H9 (cell line): ENCODE measurements around the gene KCNMB1. TPM values are rescaled to one million over a fixed set of nuclear protein-coding genes. Genes with fewer than 3 reads are reported as not detected.

ENCODE experiments used
- DNase-seq: peaks from one replicate; pipeline ENCODE4 v3.0.0-alpha.2; 2017
- H2AFZ ChIP-seq: one replicate; pipeline ENCODE4 v1.6.1; 2013; ENCODE audit warnings: mild to moderate bottlenecking, low read length, control low read depth, moderate library complexity
- H2AK5ac ChIP-seq: 2 replicates; pipeline ENCODE4 v1.6.1; 2013; ENCODE audit warnings: low read length, control low read depth, mixed read lengths; ENCODE audit not compliant: insufficient read length
- H2BK120ac ChIP-seq: one replicate; pipeline ENCODE4 v1.6.1; 2013; ENCODE audit warnings: low read depth, mild to moderate bottlenecking, low read length, control low read depth, inconsistent platforms; ENCODE audit not compliant: poor library complexity, severe bottlenecking
- H2BK12ac ChIP-seq: 2 replicates; pipeline ENCODE4 v1.6.1; 2013; ENCODE audit warnings: low read length, control low read depth, mixed read lengths, low read depth; ENCODE audit not compliant: insufficient read length
- H2BK15ac ChIP-seq: 2 replicates; pipeline ENCODE4 v1.6.1; 2013; ENCODE audit warnings: low read depth, low read length, control low read depth
- H2BK20ac ChIP-seq: one replicate; pipeline ENCODE4 v1.6.1; 2013; ENCODE audit warnings: low read depth, mild to moderate bottlenecking, low read length, control low read depth, inconsistent platforms; ENCODE audit not compliant: poor library complexity, severe bottlenecking
- H2BK5ac ChIP-seq: 2 replicates; pipeline ENCODE4 v1.6.1; 2013; ENCODE audit warnings: low read length, control low read depth, mixed read lengths; ENCODE audit not compliant: insufficient read length
- H3K14ac ChIP-seq: 2 replicates; pipeline ENCODE4 v1.6.1; 2013; ENCODE audit warnings: low read length, control low read depth; ENCODE audit not compliant: insufficient read depth
- H3K18ac ChIP-seq: 2 replicates; pipeline ENCODE4 v1.6.1; 2013; ENCODE audit warnings: low read depth, mild to moderate bottlenecking, mixed read lengths, low read length, control low read depth; ENCODE audit not compliant: insufficient read length
- H3K23ac ChIP-seq: 2 replicates; pipeline ENCODE4 v1.6.1; 2013; ENCODE audit warnings: low read length, control low read depth, mixed read lengths, low read depth; ENCODE audit not compliant: insufficient read length
- H3K23me2 ChIP-seq: 2 replicates; pipeline ENCODE4 v1.6.1; 2013; ENCODE audit warnings: low read depth, mild to moderate bottlenecking, mixed read lengths, low read length, control low read depth; ENCODE audit not compliant: insufficient read length, poor library complexity, severe bottlenecking
- H3K27ac ChIP-seq: 2 replicates; pipeline ENCODE4 v1.5.1; 2013; ENCODE audit warnings: low read length, control low read depth, mixed read lengths, low read depth; ENCODE audit not compliant: insufficient read length
- H3K27me3 ChIP-seq: 2 replicates; pipeline ENCODE4 v1.6.1; 2013; ENCODE audit warnings: low read length, control low read depth, inconsistent platforms; ENCODE audit not compliant: insufficient read depth
- H3K4ac ChIP-seq: 2 replicates; pipeline ENCODE4 v1.6.1; 2013; ENCODE audit warnings: low read depth, mild to moderate bottlenecking, control low read depth, inconsistent platforms, low read length, moderate library complexity
- H3K4me1 ChIP-seq: 2 replicates; pipeline ENCODE4 v1.6.1; 2013; ENCODE audit warnings: low read length, control low read depth, inconsistent platforms; ENCODE audit not compliant: insufficient read depth
- H3K4me2 ChIP-seq: 2 replicates; pipeline ENCODE4 v1.6.1; 2013; ENCODE audit warnings: low read length, control low read depth, mixed read lengths; ENCODE audit not compliant: insufficient read length, insufficient read depth
- H3K56ac ChIP-seq: 2 replicates; pipeline ENCODE4 v1.6.1; 2013; ENCODE audit warnings: low read depth, mild to moderate bottlenecking, mixed read lengths, low read length, control low read depth; ENCODE audit not compliant: insufficient read length
- H3K79me1 ChIP-seq: 2 replicates; pipeline ENCODE4 v1.6.1; 2013; ENCODE audit warnings: low read depth, mild to moderate bottlenecking, moderate library complexity, low read length, control low read depth, inconsistent platforms; ENCODE audit not compliant: insufficient read depth, poor library complexity, severe bottlenecking
- H3K79me2 ChIP-seq: 2 replicates; pipeline ENCODE4 v1.6.1; 2013; ENCODE audit warnings: low read length, control low read depth, inconsistent platforms; ENCODE audit not compliant: insufficient read depth
- H3K9ac ChIP-seq: 2 replicates; pipeline ENCODE4 v1.6.1; 2013; ENCODE audit warnings: low read length, control low read depth, mixed read lengths; ENCODE audit not compliant: insufficient read length; ENCODE audit errors: extremely low read depth
- H3K9me3 ChIP-seq: one replicate; pipeline ENCODE4 v1.6.1; 2013; ENCODE audit warnings: low read depth, low read length, inconsistent platforms; ENCODE audit not compliant: control insufficient read depth
- H3T11ph ChIP-seq: one replicate; pipeline ENCODE4 v1.6.1; 2013; ENCODE audit warnings: mild to moderate bottlenecking, low read length, control low read depth, inconsistent platforms
- H4K20me1 ChIP-seq: one replicate; pipeline ENCODE4 v1.6.1; 2013; ENCODE audit not compliant: control insufficient read depth, insufficient read length, insufficient read depth
- H4K5ac ChIP-seq: 2 replicates; pipeline ENCODE4 v1.6.1; 2013; ENCODE audit warnings: low read depth, mild to moderate bottlenecking, mixed read lengths, low read length, control low read depth; ENCODE audit not compliant: insufficient read length
- H4K8ac ChIP-seq: replicated peaks from 2 replicates; pipeline ENCODE4 v1.6.1; 2013; ENCODE audit warnings: low read length, control low read depth, mixed read lengths, low read depth; ENCODE audit not compliant: insufficient read length
- H4K91ac ChIP-seq: 2 replicates; pipeline ENCODE4 v1.6.1; 2013; ENCODE audit warnings: low read depth, mild to moderate bottlenecking, moderate library complexity, mixed read lengths, low read length, control low read depth; ENCODE audit not compliant: insufficient read length
- H3K27ac Mint-ChIP-seq, 3 experiments: 2 replicates in 2 of 3; 3 replicates in 1 of 3; pipeline ENCODE4 v1.8.0; 2020 to 2021; ENCODE audit warnings: mixed read lengths in 3 of 3, mild to moderate bottlenecking in 1 of 3, moderate library complexity in 1 of 3
- H3K27me3 Mint-ChIP-seq: 2 replicates; pipeline ENCODE4 v1.8.0; 2021; ENCODE audit warnings: low read depth, mild to moderate bottlenecking, moderate library complexity, mixed read lengths
- H3K36me3 Mint-ChIP-seq, 3 experiments: 2 replicates in 2 of 3; 3 replicates in 1 of 3; pipeline ENCODE4 v1.8.0; 2020 to 2021; ENCODE audit warnings: low read depth in 3 of 3, mixed read lengths in 3 of 3; ENCODE audit not compliant: insufficient read depth in 1 of 3
- H3K4me1 Mint-ChIP-seq, 2 experiments: 2 replicates each; pipeline ENCODE4 v1.8.0; 2020; ENCODE audit warnings: mixed read lengths in 2 of 2
- H3K4me3 Mint-ChIP-seq, 2 experiments: 2 replicates in 1 of 2; 3 replicates in 1 of 2; pipeline ENCODE4 v1.8.0; 2020 to 2021; ENCODE audit warnings: mild to moderate bottlenecking in 2 of 2, mixed read lengths in 2 of 2, moderate library complexity in 1 of 2
- H3K9me3 Mint-ChIP-seq, 2 experiments: 2 replicates in 1 of 2; 3 replicates in 1 of 2; pipeline ENCODE4 v1.8.0; 2020; ENCODE audit warnings: mild to moderate bottlenecking in 2 of 2, mixed read lengths in 2 of 2, moderate library complexity in 1 of 2
- CTCF ChIP-seq: fragments of 200-600 bp; sonication (generic); conservative IDR thresholded peaks from 3 replicates; pipeline ENCODE4 v1.8.0; 2021; ENCODE audit warnings: antibody characterized with exemption, mild to moderate bottlenecking
- WGBS: extraction: QIAGEN DNeasy Blood & Tissue Kit; methylation state at CpG from one replicate; pipeline ENCODE4 v1.1.7; 2013; ENCODE audit warnings: missing lambda C conversion rate, low lambda C conversion rate, mixed read lengths; ENCODE audit not compliant: insufficient read length; ENCODE audit errors: extremely low coverage; 5-methylcytosine and 5-hydroxymethylcytosine counted together
- total RNA-seq: library from RNA; stranded (reverse); gene quantifications from 2 replicates; pipeline ENCODE4 v1.2.1, GENCODE V29; 2021

KCNMB1 gene
- total RNA-seq, 1 experiment from 2014 or later, result 0.28 TPM

- no peaks in the 10 kb centered on the region for H3K9me3 ChIP-seq
- H3K4me1 ChIP-seq, result no peaks in the 10 kb centered on the region
- no peak overlapping the region for H2AFZ ChIP-seq
- no peak overlapping the region for H2BK5ac ChIP-seq
- no peak overlapping the region for H3K4me2 ChIP-seq
- no peak overlapping the region for H2BK120ac ChIP-seq
- H3K56ac ChIP-seq, result no peak overlapping the region
- no peak for TF ChIP-seq CTCF
- peaks cover 5 to 7% of the 10 kb centered on the region in 2 experiments; a peak in 2 of 5 replicates for H3K9me3 Mint-ChIP-seq
- H3K79me1 ChIP-seq, result no peaks in the 10 kb centered on the region
- DNase-seq, result no peak
- no peak overlapping the region for H3K27ac ChIP-seq
- H3T11ph ChIP-seq, result no peak overlapping the region
- H3K18ac ChIP-seq, result no peak overlapping the region
- no peak overlapping the region for H4K91ac ChIP-seq
- peaks cover 0 to 11% (median 0%) of the 10 kb centered on the region in 3 experiments; a peak in 4 of 7 replicates for H3K36me3 Mint-ChIP-seq
- no peak overlapping the region for H2AK5ac ChIP-seq
- H3K9ac ChIP-seq, result no peak overlapping the region
- no peak overlapping the region for H3K4me3 Mint-ChIP-seq
- H3K27ac Mint-ChIP-seq, result no peak overlapping the region
- no peak overlapping the region for H2BK20ac ChIP-seq
- no peak overlapping the region for H3K14ac ChIP-seq
- no peak overlapping the region for H3K4ac ChIP-seq
- peaks cover 6 to 17% of the 10 kb centered on the region in 2 experiments; a peak in 3 of 4 replicates for H3K4me1 Mint-ChIP-seq
- H3K23ac ChIP-seq, result no peak overlapping the region
- H4K5ac ChIP-seq, result no peak overlapping the region
- H3K27me3 ChIP-seq, result no peaks in the 10 kb centered on the region
- no peaks in the 10 kb centered on the region for H3K23me2 ChIP-seq
- H2BK12ac ChIP-seq, result no peak overlapping the region
- no CpG with 5 or more reads among the region's 2 CpGs for WGBS
- H2BK15ac ChIP-seq, result no peak overlapping the region
- H4K8ac ChIP-seq, result no peak overlapping the region
- H4K20me1 ChIP-seq, result no peaks in the 10 kb centered on the region
- no peaks in the 10 kb centered on the region for H3K79me2 ChIP-seq
- H3K27me3 Mint-ChIP-seq, result peaks cover 2% of the 10 kb centered on the region; the same call in 1 of the 2 replicates
These were observed 16.2 kb downstream of the KCNMB1 start for GRCh38 chr5:170372971-170373370.
